IMR-90 (cell line): ENCODE measurements around the gene MYL6. TPM values are rescaled to one million over a fixed set of nuclear protein-coding genes. Genes with fewer than 3 reads are reported as not detected.
A peak's percentile ranks its signal among the peaks of the same experiment; 100 is the strongest.

ENCODE experiments used
- ATAC-seq: fragments of 200-7000 bp; cut with Tn5 transposase; 2 replicates; pipeline ENCODE4 v1.9.1; 2020; ENCODE audit warnings: low read depth, mild to moderate bottlenecking, moderate library complexity
- BruUV-seq: library from RNA; stranded (reverse); fragments of 400-500 nt; replicated peaks from 2 replicates; lab custom pipeline; 2021; lab: Mats Ljungman, UMichigan
- CTCF ChIA-PET: fragments of 300-600 bp; formaldehyde crosslinking; extraction: SDS; loops from one replicate; lab custom pipeline; 2021; ENCODE audit warnings: antibody characterized with exemption; lab: Yijun Ruan, JAX
- POLR2A ChIA-PET: fragments of 300-600 bp; sonication (Branson Sonifier 250); formaldehyde crosslinking; loops from one replicate; lab custom pipeline; 2022; ENCODE audit warnings: antibody characterized with exemption; ENCODE audit not compliant: unreplicated experiment; lab: Charles Lee
- DNase-seq: peaks from one replicate; pipeline ENCODE4 v3.0.0; 2013
- H2AFZ ChIP-seq: replicated peaks from 2 replicates; pipeline ENCODE3; 2013; ENCODE audit warnings: low read length, mild to moderate bottlenecking; ENCODE audit not compliant: poor library complexity
- H2AK5ac ChIP-seq: 2 replicates; pipeline ENCODE4 v1.6.1; 2013; ENCODE audit warnings: low read depth, low read length, inconsistent platforms
- H2AK9ac ChIP-seq: replicated peaks from 2 replicates; pipeline ENCODE3; 2013; ENCODE audit warnings: mild to moderate bottlenecking, low read depth, low read length, moderate library complexity; ENCODE audit not compliant: poor library complexity
- H2BK120ac ChIP-seq: 2 replicates; pipeline ENCODE4 v1.6.1; 2013; ENCODE audit warnings: low read depth, low read length, inconsistent platforms
- H2BK15ac ChIP-seq: 3 replicates; pipeline ENCODE4 v1.6.1; 2013; ENCODE audit warnings: low read depth, low read length, inconsistent platforms
- H2BK20ac ChIP-seq: 2 replicates; pipeline ENCODE4 v1.6.1; 2013; ENCODE audit warnings: low read depth, mild to moderate bottlenecking, inconsistent platforms, low read length, moderate library complexity
- H2BK5ac ChIP-seq: 2 replicates; pipeline ENCODE4 v1.6.1; 2013; ENCODE audit warnings: mild to moderate bottlenecking, low read depth, low read length, inconsistent platforms; ENCODE audit not compliant: poor library complexity, severe bottlenecking
- H3K14ac ChIP-seq: replicated peaks from 2 replicates; pipeline ENCODE4 v1.6.1; 2013; ENCODE audit warnings: low read depth, low read length, inconsistent platforms
- H3K18ac ChIP-seq: 2 replicates; pipeline ENCODE4 v1.6.1; 2013; ENCODE audit warnings: low read depth, low read length, control low read depth
- H3K23ac ChIP-seq: 2 replicates; pipeline ENCODE4 v1.6.1; 2013; ENCODE audit warnings: low read depth, low read length, inconsistent platforms
- H3K27ac ChIP-seq: 2 replicates; pipeline ENCODE4 v1.5.1; 2013; ENCODE audit warnings: mild to moderate bottlenecking, control low read depth, low read length; ENCODE audit not compliant: insufficient read depth
- H3K27me3 ChIP-seq: 2 replicates; pipeline ENCODE4 v1.6.1; 2013; ENCODE audit warnings: low read length; ENCODE audit not compliant: control insufficient read depth, insufficient read depth
- H3K36me3 ChIP-seq: 2 replicates; pipeline ENCODE4 v1.6.1; 2013; ENCODE audit warnings: low read length, mixed read lengths; ENCODE audit not compliant: control insufficient read depth, insufficient read depth
- H3K4ac ChIP-seq: 2 replicates; pipeline ENCODE4 v1.6.1; 2013; ENCODE audit warnings: low read depth, low read length, inconsistent platforms
- H3K4me1 ChIP-seq: 2 replicates; pipeline ENCODE4 v1.6.1; 2013; ENCODE audit warnings: low read length, mixed read lengths; ENCODE audit not compliant: control insufficient read depth, insufficient read depth
- H3K4me2 ChIP-seq: 2 replicates; pipeline ENCODE4 v1.6.1; 2013; ENCODE audit warnings: low read depth, mild to moderate bottlenecking, control low read depth, low read length, moderate library complexity
- H3K4me3 ChIP-seq: 2 replicates; pipeline ENCODE4 v1.5.1; 2013; ENCODE audit warnings: low read depth, mild to moderate bottlenecking, control low read depth, low read length, moderate library complexity; ENCODE audit not compliant: insufficient read depth
- H3K56ac ChIP-seq: 2 replicates; pipeline ENCODE4 v1.6.1; 2013; ENCODE audit warnings: low read length, inconsistent platforms; ENCODE audit not compliant: insufficient read depth; ENCODE audit errors: extremely low read depth
- H3K79me1 ChIP-seq, 2 experiments: 2 replicates each; pipeline ENCODE4 v1.6.1; 2013; ENCODE audit warnings: low read length in 2 of 2, inconsistent platforms in 1 of 2, low read depth in 1 of 2
- H3K9ac ChIP-seq: 2 replicates; pipeline ENCODE4 v1.6.1; 2013; ENCODE audit warnings: low read depth, low read length, control low read depth
- H3K9me1 ChIP-seq: 2 replicates; pipeline ENCODE4 v1.6.1; 2013; ENCODE audit warnings: low read length, inconsistent platforms; ENCODE audit not compliant: insufficient read depth
- H3K9me3 ChIP-seq: 2 replicates; pipeline ENCODE4 v1.6.1; 2013; ENCODE audit warnings: low read length; ENCODE audit not compliant: control insufficient read depth, insufficient read depth
- H4K20me1 ChIP-seq: 2 replicates; pipeline ENCODE4 v1.6.1; 2013; ENCODE audit warnings: low read length, inconsistent platforms; ENCODE audit not compliant: insufficient read depth
- H4K5ac ChIP-seq: 2 replicates; pipeline ENCODE4 v1.6.1; 2013; ENCODE audit warnings: mild to moderate bottlenecking, low read depth, low read length, control low read depth
- H4K8ac ChIP-seq, 2 experiments: 2 replicates each; pipeline ENCODE4 v1.6.1; 2013; ENCODE audit warnings: low read depth in 2 of 2, low read length in 2 of 2, control low read depth in 1 of 2, inconsistent platforms in 1 of 2
- H4K91ac ChIP-seq: 2 replicates; pipeline ENCODE4 v1.6.1; 2013; ENCODE audit warnings: low read depth, low read length, inconsistent platforms; ENCODE audit not compliant: insufficient read depth
- dilution Hi-C: fragments of 300-500 bp; cut with HindIII; formaldehyde crosslinking; loops from one replicate; pipeline ENCODE4 v1.14.3; 2018; ENCODE audit warnings: low sequenced_read_pairs; ENCODE audit not compliant: unreplicated experiment
- in situ Hi-C: fragments of 300-500 bp; cut with MboI; formaldehyde crosslinking; loops from 3 replicates; pipeline ENCODE4 v1.14.3; 2019; ENCODE audit warnings: low sequenced_read_pairs, inconsistent platforms, mixed read lengths
- intact Hi-C: fragments of 100-400 bp; cut with micrococcal nuclease; formaldehyde crosslinking; loops from 2 replicates; pipeline ENCODE4 v1.10.0; 2022
- polyA plus RNA-seq, 3 experiments: library from polyadenylated mRNA; depleted of rRNA; stranded (reverse); fragments of >200 nt; gene quantifications; 2 replicates each; pipeline ENCODE4 v1.2.3, GENCODE V29; 2012; ENCODE audit warnings: low replicate concordance in 1 of 3
- total RNA-seq: library from RNA; depleted of rRNA; stranded (reverse); fragments of >200 nt; gene quantifications from 2 replicates; pipeline ENCODE4 v1.2.3, GENCODE V29; 2012
- TF ChIP-seq, protein P1 (sequence below): fragments of 150-350 bp; IDR thresholded peaks from 2 replicates; pipeline ENCODE4 v1.6.1; 2016; ENCODE audit warnings: low read depth, mild to moderate bottlenecking, low read length, moderate library complexity, borderline replicate concordance
- TF ChIP-seq, protein P2 (sequence below): conservative IDR thresholded peaks from 2 replicates; pipeline ENCODE4 v1.5.1; 2012; ENCODE audit warnings: mild to moderate bottlenecking, low read depth, low read length, improper control_type of control experiment

The MYL6 gene
- total and polyA plus RNA-seq, 2 of the 4 experiments (the other 2 are of a cell fraction) = 4,816 to 6,979 TPM

DNA sequence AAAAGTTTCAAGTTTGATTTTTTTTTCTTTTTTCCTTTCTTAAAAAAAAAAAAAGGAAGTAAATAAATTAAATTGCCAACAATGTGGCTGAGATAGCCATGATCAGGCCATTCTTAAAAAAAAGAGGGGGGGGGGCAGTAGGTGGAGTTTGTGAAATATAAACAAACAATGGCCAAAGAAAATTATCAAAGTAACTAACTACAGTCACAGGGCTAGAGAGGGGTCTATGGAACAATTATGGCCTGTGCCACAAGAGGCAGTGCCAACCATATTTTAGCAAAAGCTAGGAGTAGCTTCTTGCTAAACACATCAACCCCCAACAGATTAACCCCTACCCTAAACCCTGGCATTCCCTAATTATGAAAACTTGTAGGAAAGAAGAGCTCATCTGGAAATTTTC, 47.3 kb downstream of the MYL6 start:
- Histone ChIP-seq H3K4me1 (peaks cover 7% of the 10 kb centered on the region), H2AFZ (no peak overlapping the region), H3K79me1 (peaks cover 8 to 34% of the 10 kb centered on the region in 2 experiments), H2BK120ac (no peak overlapping the region), H3K14ac (no peak overlapping the region), H3K4ac (no peak overlapping the region), H3K56ac (no peak overlapping the region), H3K9me3 (no peaks in the 10 kb centered on the region), H3K27me3 (no peaks in the 10 kb centered on the region), H4K20me1 (peaks cover 13% of the 10 kb centered on the region), H3K18ac (no peak overlapping the region), H3K4me3 (no peak overlapping the region), H3K9me1 (no peaks in the 10 kb centered on the region; the same call in 1 of the 2 replicates), H3K9ac (no peak overlapping the region), H2BK20ac (no peak overlapping the region), H2AK9ac (no peak overlapping the region), H4K8ac (no peak overlapping the region), H3K36me3 (peaks cover 39% of the 10 kb centered on the region), H4K91ac (no peak overlapping the region), H3K4me2 (no peak overlapping the region), H4K5ac (no peak overlapping the region), H3K27ac (no peak overlapping the region), H2BK15ac (no peak overlapping the region), H2BK5ac (no peak overlapping the region), H2AK5ac (no peak overlapping the region), H3K23ac (no peak overlapping the region)
- ATAC-seq (no peak), DNase-seq (no peak)
- CTCF ChIA-PET = interaction anchor here (1.0 to 1.5 kb wide), 2 partner anchors 8 to 11 kb away, joined by 3 to 4 read pairs; no protein-coding TSS in a partner anchor
- TF ChIP-seq, protein P1, sequence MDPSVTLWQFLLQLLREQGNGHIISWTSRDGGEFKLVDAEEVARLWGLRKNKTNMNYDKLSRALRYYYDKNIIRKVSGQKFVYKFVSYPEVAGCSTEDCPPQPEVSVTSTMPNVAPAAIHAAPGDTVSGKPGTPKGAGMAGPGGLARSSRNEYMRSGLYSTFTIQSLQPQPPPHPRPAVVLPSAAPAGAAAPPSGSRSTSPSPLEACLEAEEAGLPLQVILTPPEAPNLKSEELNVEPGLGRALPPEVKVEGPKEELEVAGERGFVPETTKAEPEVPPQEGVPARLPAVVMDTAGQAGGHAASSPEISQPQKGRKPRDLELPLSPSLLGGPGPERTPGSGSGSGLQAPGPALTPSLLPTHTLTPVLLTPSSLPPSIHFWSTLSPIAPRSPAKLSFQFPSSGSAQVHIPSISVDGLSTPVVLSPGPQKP = no peak
- TF ChIP-seq, protein P2, sequence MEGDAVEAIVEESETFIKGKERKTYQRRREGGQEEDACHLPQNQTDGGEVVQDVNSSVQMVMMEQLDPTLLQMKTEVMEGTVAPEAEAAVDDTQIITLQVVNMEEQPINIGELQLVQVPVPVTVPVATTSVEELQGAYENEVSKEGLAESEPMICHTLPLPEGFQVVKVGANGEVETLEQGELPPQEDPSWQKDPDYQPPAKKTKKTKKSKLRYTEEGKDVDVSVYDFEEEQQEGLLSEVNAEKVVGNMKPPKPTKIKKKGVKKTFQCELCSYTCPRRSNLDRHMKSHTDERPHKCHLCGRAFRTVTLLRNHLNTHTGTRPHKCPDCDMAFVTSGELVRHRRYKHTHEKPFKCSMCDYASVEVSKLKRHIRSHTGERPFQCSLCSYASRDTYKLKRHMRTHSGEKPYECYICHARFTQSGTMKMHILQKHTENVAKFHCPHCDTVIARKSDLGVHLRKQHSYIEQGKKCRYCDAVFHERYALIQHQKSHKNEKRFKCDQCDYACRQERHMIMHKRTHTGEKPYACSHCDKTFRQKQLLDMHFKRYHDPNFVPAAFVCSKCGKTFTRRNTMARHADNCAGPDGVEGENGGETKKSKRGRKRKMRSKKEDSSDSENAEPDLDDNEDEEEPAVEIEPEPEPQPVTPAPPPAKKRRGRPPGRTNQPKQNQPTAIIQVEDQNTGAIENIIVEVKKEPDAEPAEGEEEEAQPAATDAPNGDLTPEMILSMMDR = 0 out of 2 replicates have a peak, but pooled peaks have one; percentile 2
- in situ Hi-C loops (no loop called here), dilution Hi-C loops (no loop called here), intact Hi-C loops (no loop called here)
- POLR2A ChIA-PET = no interaction called here
- no TSS peak for BruUV-seq
